GM23338 (cell line): ENCODE results near the gene INPP5D. TPM values are rescaled to one million over a fixed set of nuclear protein-coding genes. Genes with fewer than 3 reads are reported as not detected.
A peak's percentile ranks its signal among the peaks of the same experiment; 100 is the strongest.

Source experiments
- ATAC-seq: fragments of 200-7000 bp; cut with Tn5 transposase; 3 replicates; pipeline ENCODE4 v1.9.1; 2020
- DNase-seq: peaks from one replicate; pipeline ENCODE4 v3.0.0-alpha.2; 2015; ENCODE audit warnings: low spot score
- H2AFZ ChIP-seq: fragments of 200-600 bp; sonication (generic); 2 replicates; pipeline ENCODE4 v1.8.0; 2016; ENCODE audit warnings: antibody characterized with exemption, mild to moderate bottlenecking, moderate library complexity
- H3F3A ChIP-seq: fragments of 200-600 bp; sonication (generic); replicated peaks from 2 replicates; pipeline ENCODE4 v1.8.0; 2017; ENCODE audit warnings: antibody characterized with exemption, mixed run types, low read depth
- H3K27ac ChIP-seq: fragments of 200-600 bp; sonication (generic); 2 replicates; pipeline ENCODE4 v1.6.1; 2016; ENCODE audit warnings: low read depth
- H3K27me3 ChIP-seq: fragments of 200-600 bp; sonication (generic); 2 replicates; pipeline ENCODE4 v1.8.0; 2016; ENCODE audit warnings: mild to moderate bottlenecking, mixed run types, moderate library complexity; ENCODE audit not compliant: insufficient read depth
- H3K36me3 ChIP-seq: fragments of 200-600 bp; sonication (generic); 2 replicates; pipeline ENCODE4 v1.8.0; 2016; ENCODE audit warnings: mild to moderate bottlenecking; ENCODE audit not compliant: insufficient read depth
- H3K4me1 ChIP-seq: fragments of 200-600 bp; sonication (generic); 2 replicates; pipeline ENCODE4 v1.8.0; 2016; ENCODE audit warnings: mild to moderate bottlenecking, moderate library complexity; ENCODE audit not compliant: insufficient read depth
- H3K4me2 ChIP-seq: fragments of 200-600 bp; sonication (generic); 2 replicates; pipeline ENCODE4 v1.7.1; 2017; ENCODE audit warnings: mixed run types
- H3K4me3 ChIP-seq: fragments of 200-600 bp; sonication (generic); 2 replicates; pipeline ENCODE4 v1.6.1; 2016; ENCODE audit warnings: mixed run types
- H3K79me2 ChIP-seq: fragments of 200-600 bp; sonication (generic); replicated peaks from 2 replicates; pipeline ENCODE4 v1.8.0; 2017; ENCODE audit warnings: mild to moderate bottlenecking; ENCODE audit not compliant: insufficient read depth
- H3K9me2 ChIP-seq: fragments of 200-600 bp; sonication (generic); 2 replicates; pipeline ENCODE4 v1.8.0; 2017; ENCODE audit not compliant: insufficient read depth
- H4K20me1 ChIP-seq: fragments of 200-600 bp; sonication (generic); replicated peaks from 2 replicates; pipeline ENCODE4 v1.8.0; 2017; ENCODE audit warnings: mild to moderate bottlenecking; ENCODE audit not compliant: insufficient read depth
- H3K27ac Mint-ChIP-seq: 2 replicates; pipeline ENCODE4 v1.8.0; 2020; ENCODE audit warnings: inconsistent platforms, mild to moderate bottlenecking, moderate library complexity, mixed read lengths
- H3K27me3 Mint-ChIP-seq: 3 replicates; pipeline ENCODE4 v1.8.0; 2022; ENCODE audit warnings: low read depth, mild to moderate bottlenecking, moderate library complexity, mixed read lengths, inconsistent platforms; ENCODE audit not compliant: insufficient read depth, poor library complexity
- H3K36me3 Mint-ChIP-seq: 3 replicates; pipeline ENCODE4 v1.8.0; 2021; ENCODE audit warnings: low read depth, mild to moderate bottlenecking, inconsistent platforms, moderate library complexity, mixed read lengths
- H3K4me1 Mint-ChIP-seq: 3 replicates; pipeline ENCODE4 v1.8.0; 2020; ENCODE audit warnings: mild to moderate bottlenecking, inconsistent platforms, mixed read lengths
- H3K4me3 Mint-ChIP-seq: 3 replicates; pipeline ENCODE4 v1.8.0; 2021; ENCODE audit warnings: moderate library complexity, mild to moderate bottlenecking, inconsistent platforms, mixed read lengths
- H3K9me3 Mint-ChIP-seq: 3 replicates; pipeline ENCODE4 v1.8.0; 2020; ENCODE audit warnings: moderate library complexity, mild to moderate bottlenecking, inconsistent platforms, mixed read lengths
- CREB1 ChIP-seq: fragments of 250-450 bp; sonication (Bioruptor Pico); IDR thresholded peaks from 2 replicates; pipeline ENCODE4 v1.5.0; 2020; ENCODE audit warnings: low read depth, mild to moderate bottlenecking, moderate library complexity
- EZH2 ChIP-seq: fragments of 200-600 bp; sonication (generic); IDR thresholded peaks from one replicate; pipeline ENCODE4 v1.8.0; 2017; ENCODE audit warnings: antibody characterized with exemption, mild to moderate bottlenecking, low read depth; ENCODE audit not compliant: unreplicated experiment
- EZH2phosphoT487 ChIP-seq: fragments of 200-600 bp; sonication (generic); IDR thresholded peaks from one replicate; pipeline ENCODE4 v1.8.1; 2018; ENCODE audit warnings: antibody characterized with exemption; ENCODE audit not compliant: unreplicated experiment
- JUNB ChIP-seq: IDR thresholded peaks from one replicate; pipeline ENCODE4 v1.6.1; 2016; ENCODE audit warnings: antibody characterized with exemption; ENCODE audit not compliant: unreplicated experiment
- NANOG ChIP-seq: IDR thresholded peaks from 2 replicates; pipeline ENCODE4 v1.6.1; 2016; ENCODE audit warnings: antibody characterized with exemption, borderline replicate concordance
- POLR2AphosphoS5 ChIP-seq: IDR thresholded peaks from 2 replicates; pipeline ENCODE4 v1.6.1; 2016; ENCODE audit warnings: antibody characterized with exemption, low read depth
- STAT1 ChIP-seq: IDR thresholded peaks from one replicate; pipeline ENCODE4 v1.6.1; 2016; ENCODE audit warnings: antibody characterized with exemption; ENCODE audit not compliant: unreplicated experiment
- ZNF331 ChIP-seq: fragments of 250-450 bp; sonication (Bioruptor Pico); IDR thresholded peaks from 2 replicates; pipeline ENCODE4 v1.5.0; 2020; ENCODE audit warnings: low read depth, mild to moderate bottlenecking, moderate library complexity
- polyA plus RNA-seq: library from polyadenylated mRNA; unstranded; fragments of >200 nt; fragmentation: Nextera tagmentation; extraction: Ambion mirVana; gene quantifications from 2 replicates; pipeline ENCODE4 v1.2.1, GENCODE V29; 2016
- total RNA-seq: library from RNA; depleted of rRNA; stranded (reverse); fragments of >200 nt; shearing (Covaris generic); gene quantifications from 2 replicates; pipeline ENCODE4 v1.2.3, GENCODE V29; 2014
- TF ChIP-seq, protein P1 (sequence below): fragments of 250-450 bp; sonication (Bioruptor Pico); IDR thresholded peaks from 2 replicates; pipeline ENCODE4 v1.5.0; 2020; ENCODE audit warnings: mild to moderate bottlenecking, moderate library complexity
- TF ChIP-seq, protein P2 (sequence below): IDR thresholded peaks from 2 replicates; pipeline ENCODE4 v1.6.1; 2016; ENCODE audit warnings: antibody characterized with exemption
- TF ChIP-seq, protein P3 (sequence below): IDR thresholded peaks from one replicate; pipeline ENCODE4 v1.6.1; 2018; ENCODE audit warnings: antibody characterized with exemption; ENCODE audit not compliant: unreplicated experiment
- TF ChIP-seq, protein P4 (sequence below), 2 experiments: fragments of 200-600 bp in 1 of 2; sonication (generic) in 1 of 2; conservative IDR thresholded peaks; 2 replicates each; pipeline versions ENCODE4 v1.5.1 to v1.6.1; 2016 to 2017; ENCODE audit warnings: antibody characterized with exemption in 2 of 2, low read depth in 2 of 2, mild to moderate bottlenecking in 2 of 2, moderate library complexity in 1 of 2

INPP5D gene
- total and polyA plus RNA-seq, 2 experiments from 2014 or later = 6.6 to 8.3 TPM

DNA sequence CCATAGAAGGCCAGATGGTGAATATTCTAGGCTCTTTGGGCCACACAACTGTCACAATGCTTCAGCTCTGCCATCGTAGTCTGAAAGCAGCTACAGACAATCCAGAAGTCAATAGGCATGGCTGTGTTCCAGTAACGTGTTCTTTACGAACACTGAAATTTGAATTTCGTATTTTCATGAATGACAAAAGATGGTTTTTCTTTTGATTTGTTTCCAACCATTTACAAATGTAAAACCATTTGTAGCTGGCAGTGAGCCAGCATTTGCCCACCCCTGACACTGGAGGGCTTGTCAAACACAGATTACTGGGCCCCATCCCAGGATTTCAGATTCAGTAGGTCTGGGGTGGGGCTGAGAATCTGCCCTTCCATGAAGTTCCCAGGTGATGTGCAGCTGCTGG, 108.3 kb downstream of the INPP5D start (continued):
- TF ChIP-seq, protein P1, sequence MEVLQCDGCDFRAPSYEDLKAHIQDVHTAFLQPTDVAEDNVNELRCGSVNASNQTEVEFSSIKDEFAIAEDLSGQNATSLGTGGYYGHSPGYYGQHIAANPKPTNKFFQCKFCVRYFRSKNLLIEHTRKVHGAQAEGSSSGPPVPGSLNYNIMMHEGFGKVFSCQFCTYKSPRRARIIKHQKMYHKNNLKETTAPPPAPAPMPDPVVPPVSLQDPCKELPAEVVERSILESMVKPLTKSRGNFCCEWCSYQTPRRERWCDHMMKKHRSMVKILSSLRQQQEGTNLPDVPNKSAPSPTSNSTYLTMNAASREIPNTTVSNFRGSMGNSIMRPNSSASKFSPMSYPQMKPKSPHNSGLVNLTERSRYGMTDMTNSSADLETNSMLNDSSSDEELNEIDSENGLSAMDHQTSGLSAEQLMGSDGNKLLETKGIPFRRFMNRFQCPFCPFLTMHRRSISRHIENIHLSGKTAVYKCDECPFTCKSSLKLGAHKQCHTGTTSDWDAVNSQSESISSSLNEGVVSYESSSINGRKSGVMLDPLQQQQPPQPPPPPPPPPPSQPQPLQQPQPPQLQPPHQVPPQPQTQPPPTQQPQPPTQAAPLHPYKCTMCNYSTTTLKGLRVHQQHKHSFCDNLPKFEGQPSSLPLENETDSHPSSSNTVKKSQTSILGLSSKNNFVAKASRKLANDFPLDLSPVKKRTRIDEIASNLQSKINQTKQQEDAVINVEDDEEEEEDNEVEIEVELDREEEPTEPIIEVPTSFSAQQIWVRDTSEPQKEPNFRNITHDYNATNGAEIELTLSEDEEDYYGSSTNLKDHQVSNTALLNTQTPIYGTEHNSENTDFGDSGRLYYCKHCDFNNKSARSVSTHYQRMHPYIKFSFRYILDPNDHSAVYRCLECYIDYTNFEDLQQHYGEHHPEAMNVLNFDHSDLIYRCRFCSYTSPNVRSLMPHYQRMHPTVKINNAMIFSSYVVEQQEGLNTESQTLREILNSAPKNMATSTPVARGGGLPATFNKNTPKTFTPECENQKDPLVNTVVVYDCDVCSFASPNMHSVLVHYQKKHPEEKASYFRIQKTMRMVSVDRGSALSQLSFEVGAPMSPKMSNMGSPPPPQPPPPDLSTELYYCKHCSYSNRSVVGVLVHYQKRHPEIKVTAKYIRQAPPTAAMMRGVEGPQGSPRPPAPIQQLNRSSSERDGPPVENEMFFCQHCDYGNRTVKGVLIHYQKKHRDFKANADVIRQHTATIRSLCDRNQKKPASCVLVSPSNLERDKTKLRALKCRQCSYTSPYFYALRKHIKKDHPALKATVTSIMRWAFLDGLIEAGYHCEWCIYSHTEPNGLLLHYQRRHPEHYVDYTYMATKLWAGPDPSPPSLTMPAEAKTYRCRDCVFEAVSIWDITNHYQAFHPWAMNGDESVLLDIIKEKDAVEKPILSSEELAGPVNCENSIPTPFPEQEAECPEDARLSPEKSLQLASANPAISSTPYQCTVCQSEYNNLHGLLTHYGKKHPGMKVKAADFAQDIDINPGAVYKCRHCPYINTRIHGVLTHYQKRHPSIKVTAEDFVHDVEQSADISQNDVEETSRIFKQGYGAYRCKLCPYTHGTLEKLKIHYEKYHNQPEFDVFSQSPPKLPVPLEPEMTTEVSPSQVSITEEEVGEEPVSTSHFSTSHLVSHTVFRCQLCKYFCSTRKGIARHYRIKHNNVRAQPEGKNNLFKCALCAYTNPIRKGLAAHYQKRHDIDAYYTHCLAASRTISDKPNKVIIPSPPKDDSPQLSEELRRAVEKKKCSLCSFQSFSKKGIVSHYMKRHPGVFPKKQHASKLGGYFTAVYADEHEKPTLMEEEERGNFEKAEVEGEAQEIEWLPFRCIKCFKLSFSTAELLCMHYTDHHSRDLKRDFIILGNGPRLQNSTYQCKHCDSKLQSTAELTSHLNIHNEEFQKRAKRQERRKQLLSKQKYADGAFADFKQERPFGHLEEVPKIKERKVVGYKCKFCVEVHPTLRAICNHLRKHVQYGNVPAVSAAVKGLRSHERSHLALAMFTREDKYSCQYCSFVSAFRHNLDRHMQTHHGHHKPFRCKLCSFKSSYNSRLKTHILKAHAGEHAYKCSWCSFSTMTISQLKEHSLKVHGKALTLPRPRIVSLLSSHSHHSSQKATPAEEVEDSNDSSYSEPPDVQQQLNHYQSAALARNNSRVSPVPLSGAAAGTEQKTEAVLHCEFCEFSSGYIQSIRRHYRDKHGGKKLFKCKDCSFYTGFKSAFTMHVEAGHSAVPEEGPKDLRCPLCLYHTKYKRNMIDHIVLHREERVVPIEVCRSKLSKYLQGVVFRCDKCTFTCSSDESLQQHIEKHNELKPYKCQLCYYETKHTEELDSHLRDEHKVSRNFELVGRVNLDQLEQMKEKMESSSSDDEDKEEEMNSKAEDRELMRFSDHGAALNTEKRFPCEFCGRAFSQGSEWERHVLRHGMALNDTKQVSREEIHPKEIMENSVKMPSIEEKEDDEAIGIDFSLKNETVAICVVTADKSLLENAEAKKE (CRISPR knock-in tag) = no peak
- no peak for TF ChIP-seq NANOG
- TF ChIP-seq STAT1 = no peak
- no peak for TF ChIP-seq JUNB
- TF ChIP-seq EZH2phosphoT487 = no peak
- no peak for TF ChIP-seq EZH2
- no peak for TF ChIP-seq CREB1

DNA sequence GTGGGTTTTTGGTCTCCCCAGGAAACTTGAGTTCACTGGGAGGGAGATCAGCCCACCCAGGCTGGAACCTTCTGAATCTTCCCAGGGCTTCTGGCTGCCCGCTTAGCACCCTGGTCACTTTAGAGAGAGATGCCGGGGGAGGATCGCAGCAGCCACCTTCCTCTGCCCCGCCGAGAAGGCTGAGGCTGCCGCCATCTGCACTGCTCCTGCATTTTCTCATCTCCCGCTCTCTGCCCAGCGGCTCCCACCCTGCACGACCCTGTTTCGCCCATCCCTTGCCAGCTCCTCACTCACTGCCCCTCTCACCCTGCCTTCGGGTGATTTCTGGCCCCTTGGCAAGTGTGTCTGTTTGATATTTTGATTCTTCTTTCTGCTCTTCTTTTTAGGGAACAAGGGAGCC, 108.8 kb downstream of the INPP5D start:
- Mint-ChIP-seq H3K27me3 (peaks cover 8% of the 10 kb centered on the region), H3K36me3 (peaks cover 15% of the 10 kb centered on the region; the same call in 2 of the 3 replicates), H3K27ac (no peak overlapping the region), H3K9me3 (no peaks in the 10 kb centered on the region), H3K4me3 (no peak overlapping the region), H3K4me1 (peaks cover 11% of the 10 kb centered on the region)
- Histone ChIP-seq H3K9me2 (no peaks in the 10 kb centered on the region), H3K36me3 (no peaks in the 10 kb centered on the region), H2AFZ (no peak overlapping the region), H3F3A (no peaks in the 10 kb centered on the region), H3K4me2 (no peak overlapping the region), H3K27ac (no peak overlapping the region), H3K4me3 (no peak overlapping the region), H3K4me1 (peaks cover 16% of the 10 kb centered on the region), H3K27me3 (no peaks in the 10 kb centered on the region), H3K79me2 (no peaks in the 10 kb centered on the region), H4K20me1 (no peaks in the 10 kb centered on the region)
- DNase-seq (no peak), ATAC-seq (peak; percentile 38)
- TF ChIP-seq EZH2 (no peak), NANOG (no peak), STAT1 (no peak), EZH2phosphoT487 (no peak), ZNF331 (CRISPR knock-in tag) (no peak), CREB1 (no peak), POLR2AphosphoS5 (no peak)
- TF ChIP-seq, protein P2, sequence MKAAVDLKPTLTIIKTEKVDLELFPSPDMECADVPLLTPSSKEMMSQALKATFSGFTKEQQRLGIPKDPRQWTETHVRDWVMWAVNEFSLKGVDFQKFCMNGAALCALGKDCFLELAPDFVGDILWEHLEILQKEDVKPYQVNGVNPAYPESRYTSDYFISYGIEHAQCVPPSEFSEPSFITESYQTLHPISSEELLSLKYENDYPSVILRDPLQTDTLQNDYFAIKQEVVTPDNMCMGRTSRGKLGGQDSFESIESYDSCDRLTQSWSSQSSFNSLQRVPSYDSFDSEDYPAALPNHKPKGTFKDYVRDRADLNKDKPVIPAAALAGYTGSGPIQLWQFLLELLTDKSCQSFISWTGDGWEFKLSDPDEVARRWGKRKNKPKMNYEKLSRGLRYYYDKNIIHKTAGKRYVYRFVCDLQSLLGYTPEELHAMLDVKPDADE = no peak
- TF ChIP-seq, protein P3, sequence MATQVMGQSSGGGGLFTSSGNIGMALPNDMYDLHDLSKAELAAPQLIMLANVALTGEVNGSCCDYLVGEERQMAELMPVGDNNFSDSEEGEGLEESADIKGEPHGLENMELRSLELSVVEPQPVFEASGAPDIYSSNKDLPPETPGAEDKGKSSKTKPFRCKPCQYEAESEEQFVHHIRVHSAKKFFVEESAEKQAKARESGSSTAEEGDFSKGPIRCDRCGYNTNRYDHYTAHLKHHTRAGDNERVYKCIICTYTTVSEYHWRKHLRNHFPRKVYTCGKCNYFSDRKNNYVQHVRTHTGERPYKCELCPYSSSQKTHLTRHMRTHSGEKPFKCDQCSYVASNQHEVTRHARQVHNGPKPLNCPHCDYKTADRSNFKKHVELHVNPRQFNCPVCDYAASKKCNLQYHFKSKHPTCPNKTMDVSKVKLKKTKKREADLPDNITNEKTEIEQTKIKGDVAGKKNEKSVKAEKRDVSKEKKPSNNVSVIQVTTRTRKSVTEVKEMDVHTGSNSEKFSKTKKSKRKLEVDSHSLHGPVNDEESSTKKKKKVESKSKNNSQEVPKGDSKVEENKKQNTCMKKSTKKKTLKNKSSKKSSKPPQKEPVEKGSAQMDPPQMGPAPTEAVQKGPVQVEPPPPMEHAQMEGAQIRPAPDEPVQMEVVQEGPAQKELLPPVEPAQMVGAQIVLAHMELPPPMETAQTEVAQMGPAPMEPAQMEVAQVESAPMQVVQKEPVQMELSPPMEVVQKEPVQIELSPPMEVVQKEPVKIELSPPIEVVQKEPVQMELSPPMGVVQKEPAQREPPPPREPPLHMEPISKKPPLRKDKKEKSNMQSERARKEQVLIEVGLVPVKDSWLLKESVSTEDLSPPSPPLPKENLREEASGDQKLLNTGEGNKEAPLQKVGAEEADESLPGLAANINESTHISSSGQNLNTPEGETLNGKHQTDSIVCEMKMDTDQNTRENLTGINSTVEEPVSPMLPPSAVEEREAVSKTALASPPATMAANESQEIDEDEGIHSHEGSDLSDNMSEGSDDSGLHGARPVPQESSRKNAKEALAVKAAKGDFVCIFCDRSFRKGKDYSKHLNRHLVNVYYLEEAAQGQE = no peak
- TF ChIP-seq, protein P4, sequence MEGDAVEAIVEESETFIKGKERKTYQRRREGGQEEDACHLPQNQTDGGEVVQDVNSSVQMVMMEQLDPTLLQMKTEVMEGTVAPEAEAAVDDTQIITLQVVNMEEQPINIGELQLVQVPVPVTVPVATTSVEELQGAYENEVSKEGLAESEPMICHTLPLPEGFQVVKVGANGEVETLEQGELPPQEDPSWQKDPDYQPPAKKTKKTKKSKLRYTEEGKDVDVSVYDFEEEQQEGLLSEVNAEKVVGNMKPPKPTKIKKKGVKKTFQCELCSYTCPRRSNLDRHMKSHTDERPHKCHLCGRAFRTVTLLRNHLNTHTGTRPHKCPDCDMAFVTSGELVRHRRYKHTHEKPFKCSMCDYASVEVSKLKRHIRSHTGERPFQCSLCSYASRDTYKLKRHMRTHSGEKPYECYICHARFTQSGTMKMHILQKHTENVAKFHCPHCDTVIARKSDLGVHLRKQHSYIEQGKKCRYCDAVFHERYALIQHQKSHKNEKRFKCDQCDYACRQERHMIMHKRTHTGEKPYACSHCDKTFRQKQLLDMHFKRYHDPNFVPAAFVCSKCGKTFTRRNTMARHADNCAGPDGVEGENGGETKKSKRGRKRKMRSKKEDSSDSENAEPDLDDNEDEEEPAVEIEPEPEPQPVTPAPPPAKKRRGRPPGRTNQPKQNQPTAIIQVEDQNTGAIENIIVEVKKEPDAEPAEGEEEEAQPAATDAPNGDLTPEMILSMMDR (conservative IDR thresholded peaks at IDR 0.05; ENCODE audit: low read depth in 2 of 2) = no peak
